Colonic mucosa (tissue), 4 donors: ENCODE measurements around the gene GINM1. TPM values are rescaled to one million over a fixed set of nuclear protein-coding genes. Genes with fewer than 3 reads are reported as not detected.

Experiments
- DNase-seq: peaks from one replicate; pipeline ENCODE4 v3.0.0-alpha.2; 2020
- H3K27ac ChIP-seq: fragments of 200-600 bp; one replicate; pipeline ENCODE4 v1.8.0; 2021
- H3K27me3 ChIP-seq: fragments of 200-600 bp; one replicate; pipeline ENCODE4 v1.8.0; 2021
- H3K36me3 ChIP-seq: fragments of 200-600 bp; one replicate; pipeline ENCODE4 v1.8.0; 2021
- H3K4me1 ChIP-seq: fragments of 200-600 bp; one replicate; pipeline ENCODE4 v1.8.0; 2021; ENCODE audit warnings: mild to moderate bottlenecking
- H3K4me3 ChIP-seq: fragments of 200-600 bp; one replicate; pipeline ENCODE4 v1.8.0; 2021
- H3K9ac ChIP-seq, 2 donors: one replicate each; pipeline ENCODE4 v1.7.0; 2013; ENCODE audit warnings: control low read depth in 2 of 2, low read depth in 2 of 2, low read length in 2 of 2
- H3K9me3 ChIP-seq: fragments of 200-600 bp; one replicate; pipeline ENCODE4 v1.8.0; 2021
- intact Hi-C: fragments of 100-400 bp; cut with DNase I; formaldehyde crosslinking; loops from one replicate; pipeline ENCODE4 v1.14.1; 2022
- total RNA-seq, 2 donors: library from RNA; stranded (reverse); fragmentation: NEBNext Ultra II Directional in 1 of 2; extraction: Animal tissue kit (Norgen Biotek cat#: 25700) in 1 of 2; gene quantifications; one replicate each; pipeline ENCODE4 v1.2.1, GENCODE V29; 2021
- TF ChIP-seq, protein P1 (sequence below): fragments of 200-600 bp; IDR thresholded peaks from one replicate; pipeline ENCODE4 v1.8.0; 2022; ENCODE audit warnings: antibody characterized with exemption, mild to moderate bottlenecking
- donor health status: healthy.
- donor health status: DM: no; HTN: no; CAD: no.
- donor health status: DM: no; HTN: no; CAD: no.

Gene GINM1
- 10 to 100 TPM; 22.9 to 42.8 TPM for total RNA-seq

- TF ChIP-seq, protein P1, sequence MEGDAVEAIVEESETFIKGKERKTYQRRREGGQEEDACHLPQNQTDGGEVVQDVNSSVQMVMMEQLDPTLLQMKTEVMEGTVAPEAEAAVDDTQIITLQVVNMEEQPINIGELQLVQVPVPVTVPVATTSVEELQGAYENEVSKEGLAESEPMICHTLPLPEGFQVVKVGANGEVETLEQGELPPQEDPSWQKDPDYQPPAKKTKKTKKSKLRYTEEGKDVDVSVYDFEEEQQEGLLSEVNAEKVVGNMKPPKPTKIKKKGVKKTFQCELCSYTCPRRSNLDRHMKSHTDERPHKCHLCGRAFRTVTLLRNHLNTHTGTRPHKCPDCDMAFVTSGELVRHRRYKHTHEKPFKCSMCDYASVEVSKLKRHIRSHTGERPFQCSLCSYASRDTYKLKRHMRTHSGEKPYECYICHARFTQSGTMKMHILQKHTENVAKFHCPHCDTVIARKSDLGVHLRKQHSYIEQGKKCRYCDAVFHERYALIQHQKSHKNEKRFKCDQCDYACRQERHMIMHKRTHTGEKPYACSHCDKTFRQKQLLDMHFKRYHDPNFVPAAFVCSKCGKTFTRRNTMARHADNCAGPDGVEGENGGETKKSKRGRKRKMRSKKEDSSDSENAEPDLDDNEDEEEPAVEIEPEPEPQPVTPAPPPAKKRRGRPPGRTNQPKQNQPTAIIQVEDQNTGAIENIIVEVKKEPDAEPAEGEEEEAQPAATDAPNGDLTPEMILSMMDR = peak; percentile 48
- no peaks in the 10 kb centered on the region for H3K9me3 ChIP-seq
- H3K4me3 ChIP-seq = peak within 1 kb of the TSS; percentile 98
- H3K9ac ChIP-seq = peak within 1 kb of the TSS; percentile 94 to 99
- no peaks in the 10 kb centered on the region for H3K4me1 ChIP-seq
- DNase-seq = peak; percentile 98
- intact Hi-C loops = loop anchor here (5.0 kb wide), 1 partner anchor 152 kb away; the partner anchor contains the start of gene LATS1
- H3K36me3 ChIP-seq = no peaks in the 10 kb centered on the region
- no peaks in the 10 kb centered on the region for H3K27me3 ChIP-seq
- peak within 1 kb of the TSS; percentile 91 for H3K27ac ChIP-seq
These were observed at the start of gene GINM1 for GRCh38 chr6:149565527-149566409. GINM1 (plus strand) TSS chr6:149566375; CDS start chr6:149566415, 40 bp downstream.

- no peak overlapping the region for H3K4me3 ChIP-seq
- no peak overlapping the region for H3K9ac ChIP-seq
- intact Hi-C loops = no loop called here
- no peaks in the 10 kb centered on the region for H3K9me3 ChIP-seq
- no peaks in the 10 kb centered on the region for H3K4me1 ChIP-seq
- no peak for DNase-seq
- H3K27me3 ChIP-seq = no peaks in the 10 kb centered on the region
- no peak overlapping the region for H3K27ac ChIP-seq
- TF ChIP-seq, protein P1 = no peak
- no peaks in the 10 kb centered on the region for H3K36me3 ChIP-seq
These were observed 36.5 kb upstream of the GINM1 start for GRCh38 chr6:149529650-149530049.

- no peaks in the 10 kb centered on the region for H3K27me3 ChIP-seq
- peaks cover 8% of the 10 kb centered on the region for H3K36me3 ChIP-seq
- H3K4me3 ChIP-seq = no peak overlapping the region
- no peak for DNase-seq
- H3K9ac ChIP-seq = no peak overlapping the region
- H3K4me1 ChIP-seq = no peaks in the 10 kb centered on the region
- TF ChIP-seq, protein P1 = no peak
- intact Hi-C loops = no loop called here
- no peak overlapping the region for H3K27ac ChIP-seq
- no peaks in the 10 kb centered on the region for H3K9me3 ChIP-seq
These were observed 31.4 kb upstream of the GINM1 start for GRCh38 chr6:149534742-149535141.

DNA sequence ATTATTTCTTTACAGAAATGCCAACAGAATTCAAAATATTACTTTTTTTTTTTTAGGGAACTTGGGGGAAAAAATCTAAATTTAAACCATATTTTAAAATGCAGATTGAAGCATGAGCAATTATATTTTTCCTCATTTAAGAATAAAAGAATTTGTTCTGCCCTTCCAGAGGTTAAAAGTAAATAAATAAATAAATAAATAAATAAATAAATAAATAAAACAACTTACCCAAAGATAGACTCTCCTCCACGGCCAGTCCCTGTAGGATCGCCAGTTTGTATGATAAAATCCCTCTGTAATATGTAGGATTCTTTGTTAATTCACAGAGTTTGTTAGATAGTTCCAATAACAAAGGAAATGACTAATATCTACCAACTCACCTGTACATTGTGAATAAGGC is 25.0 kb upstream of the GINM1 start:
- Histone ChIP-seq H3K27me3 (no peaks in the 10 kb centered on the region), H3K9ac (no peak overlapping the region), H3K4me3 (no peak overlapping the region), H3K4me1 (no peaks in the 10 kb centered on the region), H3K27ac (no peak overlapping the region), H3K9me3 (no peaks in the 10 kb centered on the region), H3K36me3 (peaks cover 11% of the 10 kb centered on the region)
- TF ChIP-seq, protein P1 = no peak
- intact Hi-C loops = no loop called here
- DNase-seq = no peak

- Histone ChIP-seq H3K36me3 (peaks cover 7% of the 10 kb centered on the region), H3K4me3 (peak overlapping the region; percentile 56), H3K9me3 (no peaks in the 10 kb centered on the region), H3K4me1 (no peaks in the 10 kb centered on the region), H3K9ac (peak overlapping the region; percentile 89 to 99), H3K27ac (peak overlapping the region; percentile 88), H3K27me3 (no peaks in the 10 kb centered on the region)
- intact Hi-C loops = no loop called here
- TF ChIP-seq, protein P1 = no peak
- no peak for DNase-seq
These were observed 21.4 kb upstream of the GINM1 start for GRCh38 chr6:149544646-149545257.
